Forelimb muscle (tissue), 1 donor: Measurements from ENCODE around the gene ALG8. TPM values are rescaled to one million over a fixed set of nuclear protein-coding genes. Genes with fewer than 3 reads are reported as not detected.
A peak's percentile ranks its signal among the peaks of the same experiment; 100 is the strongest.
"Not testable (repeated sequence)": the region's sequence is repeated elsewhere in the genome, so short reads cannot be mapped to it uniquely, and the experiment has no call there.

Experiments
- DNase-seq: peaks from one replicate; pipeline ENCODE4 v3.0.0-alpha.2; 2013; ENCODE audit warnings: low read depth
- polyA plus RNA-seq: library from polyadenylated mRNA; unstranded; fragments of 120-200 nt; gene quantifications from one replicate; pipeline ENCODE4 v1.2.1, GENCODE V29; 2013; ENCODE audit not compliant: insufficient read length

Gene ALG8
- polyA plus RNA-seq, 1 donor, result 20.6 TPM

GRCh38 chr11:78100676-78101472 is 38.6 kb downstream of the ALG8 start:
- DNase-seq, result no peak

GRCh38 chr11:78100261-78100660 is 39.2 kb downstream of the ALG8 start:
- no peak for DNase-seq

- no peak for DNase-seq
These were observed 39.8 kb downstream of the ALG8 start for GRCh38 chr11:78099666-78100065.

DNA sequence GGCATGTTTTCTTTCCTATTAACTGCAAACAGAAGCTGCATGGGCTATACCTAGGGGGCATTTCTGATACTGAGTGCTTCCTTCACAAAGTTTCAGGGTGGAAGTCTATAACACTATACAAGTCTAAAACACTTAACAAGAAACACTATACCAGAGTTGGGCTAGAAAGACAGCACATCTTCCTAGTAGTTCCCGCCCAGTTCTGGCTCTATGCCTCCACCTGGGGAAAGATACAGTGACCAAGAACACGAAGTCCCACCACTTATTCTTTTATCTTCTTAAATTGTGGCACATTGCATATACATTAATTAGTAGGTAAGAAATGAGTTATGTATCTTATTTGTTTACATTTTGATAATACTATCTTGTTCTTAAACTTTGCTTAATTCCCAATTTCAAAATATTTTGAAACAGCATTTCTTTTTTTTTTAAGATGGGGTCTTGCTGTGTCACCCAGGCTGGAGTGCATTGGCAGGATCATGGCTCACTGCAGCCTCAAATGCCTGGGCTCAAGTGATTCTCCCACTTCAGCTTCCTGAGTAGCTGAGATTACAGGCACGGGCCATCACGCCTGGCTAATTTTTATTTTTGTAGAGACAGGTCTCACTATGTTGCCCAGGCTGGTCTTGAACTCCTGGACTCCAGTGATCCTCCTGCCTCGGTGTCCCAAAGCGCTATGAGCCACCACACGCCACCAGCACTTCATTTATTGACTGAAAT is 41.6 kb downstream of the ALG8 start:
- no peak for DNase-seq

DNA sequence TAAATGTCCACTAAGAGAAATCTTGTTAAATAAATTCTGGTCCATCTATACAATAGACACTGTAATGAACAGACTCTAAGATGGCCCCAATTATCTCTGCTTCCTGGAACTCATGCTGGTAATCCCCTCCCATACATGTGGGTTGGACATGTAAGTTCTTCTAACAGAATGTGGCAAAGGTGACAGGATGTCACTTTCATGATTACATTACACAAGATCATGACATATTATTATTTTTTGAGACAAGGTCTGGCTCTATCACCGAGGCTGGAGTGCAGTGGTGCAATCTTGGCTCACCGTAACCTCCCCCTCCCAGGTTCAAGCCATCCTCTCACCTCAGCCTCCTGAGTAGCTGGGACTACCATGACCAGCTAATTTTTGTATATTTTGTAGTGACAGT is 45.2 kb downstream of the ALG8 start:
- no peak for DNase-seq

GRCh38 chr11:78086521-78087074 is 52.8 kb downstream of the ALG8 start:
- not testable (repeated sequence) for DNase-seq

DNA sequence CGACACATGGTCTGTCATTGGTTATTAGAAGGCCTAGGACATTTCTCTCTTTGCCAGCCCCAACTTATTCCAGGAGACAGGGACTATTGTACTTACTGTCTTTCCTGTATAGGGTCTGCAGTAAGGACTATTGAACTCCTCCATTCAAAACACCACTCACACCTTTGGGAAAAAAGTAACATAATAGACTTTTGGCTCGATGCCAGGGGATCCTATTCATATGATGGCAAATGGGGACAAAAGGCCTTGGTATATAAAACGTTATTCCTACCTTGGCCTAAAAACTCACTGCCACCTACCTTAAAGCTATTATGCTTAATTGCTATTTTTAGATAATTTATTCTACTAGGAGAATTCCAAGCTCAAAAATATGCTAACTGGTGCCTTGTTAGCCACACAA is 53.5 kb downstream of the ALG8 start:
- no peak for DNase-seq

GRCh38 chr11:78084506-78084905 is 54.9 kb downstream of the ALG8 start:
- DNase-seq, result not testable (repeated sequence)

- no peak for DNase-seq
These were observed 56.4 kb downstream of the ALG8 start for GRCh38 chr11:78083021-78083420.

- DNase-seq, result no peak
These were observed 57.3 kb downstream of the ALG8 start for GRCh38 chr11:78082146-78082545.

DNA sequence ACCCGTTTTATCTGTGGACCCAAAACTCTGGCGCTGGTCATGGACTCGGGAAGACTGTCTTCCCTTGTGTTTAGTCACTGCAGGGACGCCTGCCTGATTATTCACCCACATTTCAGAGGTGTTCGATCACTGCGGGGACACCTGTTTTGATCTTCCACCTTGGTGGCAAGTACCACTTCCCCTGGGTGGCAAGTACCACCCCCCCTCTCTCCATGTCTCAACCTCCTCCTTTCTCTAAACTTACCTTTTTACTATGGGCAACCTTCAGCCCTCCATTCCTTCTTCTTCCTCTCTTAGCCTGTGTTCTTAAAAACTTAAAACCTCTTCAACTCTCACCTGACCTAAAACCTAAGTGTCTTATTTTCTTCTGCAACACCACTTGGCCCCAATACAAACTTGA is 57.8 kb downstream of the ALG8 start:
- no peak for DNase-seq

DNA sequence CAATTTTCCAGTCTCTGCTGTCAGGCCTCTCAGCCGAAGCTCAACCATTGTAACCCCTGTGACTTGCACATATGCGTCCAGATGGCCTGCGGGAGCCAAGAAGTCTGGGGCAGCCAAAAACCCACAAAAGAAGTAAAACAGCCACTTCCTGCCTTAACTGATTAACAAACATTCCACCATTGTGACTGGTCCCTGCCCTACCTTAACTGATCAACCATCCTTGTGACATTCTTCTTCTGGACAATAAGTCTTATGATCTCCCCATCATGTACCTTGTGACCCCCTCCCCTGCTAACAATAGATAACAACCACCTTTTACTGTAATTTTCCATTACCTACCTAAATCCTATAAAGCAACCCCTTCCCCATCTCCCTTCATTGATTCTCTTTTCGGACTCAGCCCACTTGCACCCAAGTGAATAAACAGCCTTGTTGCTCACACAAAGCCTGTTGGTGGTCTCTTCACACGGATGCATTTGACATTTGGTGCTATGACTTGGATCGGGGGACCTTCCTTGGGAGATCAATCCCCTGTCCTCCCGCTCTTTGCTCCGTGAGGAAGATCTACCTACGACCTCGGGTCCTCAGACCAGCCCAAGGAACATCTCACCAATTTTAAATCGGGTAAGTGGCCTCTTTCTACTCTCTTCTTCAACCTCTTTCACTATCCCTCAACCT is 58.5 kb downstream of the ALG8 start:
- DNase-seq, result no peak

DNA sequence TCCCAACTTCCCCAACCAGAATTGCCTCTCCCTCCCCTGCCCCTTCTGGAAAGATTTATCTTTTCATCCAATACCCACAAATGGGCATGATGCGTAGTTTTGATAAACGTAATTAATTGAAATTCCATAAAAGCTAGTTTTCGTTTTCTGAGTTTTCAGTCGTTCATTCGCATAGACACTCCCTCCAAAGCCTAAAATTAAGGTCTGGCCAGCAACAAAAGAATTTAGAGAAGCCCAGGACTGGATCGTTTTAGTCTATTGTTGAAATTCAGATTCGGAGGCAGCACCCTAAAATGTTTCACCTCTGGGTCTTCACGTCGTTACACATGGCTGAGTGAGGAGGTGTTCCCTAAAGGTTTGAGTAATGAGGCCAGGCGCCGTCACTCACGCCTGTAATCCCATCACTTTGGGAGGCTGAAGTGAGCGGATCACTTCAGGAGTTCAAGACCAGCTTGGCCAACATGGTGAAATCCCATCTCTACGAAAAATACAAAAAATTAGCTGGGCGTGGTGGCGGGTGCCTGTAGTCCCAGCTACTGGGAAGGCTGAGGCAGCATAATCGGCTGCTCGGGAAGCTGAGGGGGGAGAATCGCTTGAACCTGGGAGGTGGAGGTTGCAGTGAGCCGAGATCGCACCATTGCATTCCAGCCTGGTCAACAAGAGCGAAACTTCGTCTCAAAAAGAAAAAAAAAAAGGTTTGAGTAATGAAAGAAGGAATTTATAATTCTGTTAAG is 59.2 kb downstream of the ALG8 start:
- no peak for DNase-seq

DNA sequence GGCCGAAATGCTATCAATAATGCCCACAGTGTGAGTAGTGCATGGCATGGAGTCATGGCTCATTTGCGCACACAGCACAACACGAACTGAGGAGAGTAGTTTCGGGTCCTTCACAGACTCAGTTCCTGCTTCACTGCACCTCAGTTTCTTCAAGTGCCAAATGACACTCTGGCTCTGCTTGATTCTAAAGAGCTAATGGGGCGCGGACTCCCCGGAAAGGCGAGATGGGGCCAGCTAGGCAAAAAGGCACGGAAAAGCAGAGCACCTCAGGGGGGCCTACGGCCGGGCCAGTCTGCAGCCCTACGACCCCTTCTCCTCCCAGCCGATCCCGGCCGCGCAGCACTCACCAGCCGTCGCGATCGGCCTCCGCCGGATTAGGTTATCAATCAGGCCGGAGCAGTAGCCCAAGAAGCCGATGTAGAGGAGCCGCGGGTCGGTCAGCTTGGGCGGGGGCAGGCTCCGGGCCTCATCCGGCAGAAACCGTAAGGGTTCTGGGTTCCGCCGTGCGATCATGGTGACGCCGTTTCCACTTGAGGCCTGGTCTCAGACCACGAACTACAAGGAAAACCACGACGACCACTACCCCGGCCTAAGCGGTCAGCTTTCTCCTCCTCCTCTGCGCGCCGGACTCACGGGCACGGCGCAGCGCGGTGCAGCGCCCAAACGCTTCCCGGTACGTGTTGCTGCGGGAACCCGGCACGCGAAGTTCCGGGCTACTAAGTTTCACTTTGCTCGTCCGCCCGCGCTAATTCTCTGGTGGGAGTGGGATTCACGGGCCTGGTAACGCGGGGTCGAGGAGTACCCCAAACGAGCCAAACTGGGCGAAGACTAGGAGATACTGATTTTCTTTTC is 60.0 kb downstream of the ALG8 start, which contains the start of gene NDUFC2:
TSS of gene NDUFC2 (minus strand) at position 631 of the 852 bp plus-strand sequence. CDS start at position 513, 118 bp downstream.
- DNase-seq, result peak; percentile 60

DNA sequence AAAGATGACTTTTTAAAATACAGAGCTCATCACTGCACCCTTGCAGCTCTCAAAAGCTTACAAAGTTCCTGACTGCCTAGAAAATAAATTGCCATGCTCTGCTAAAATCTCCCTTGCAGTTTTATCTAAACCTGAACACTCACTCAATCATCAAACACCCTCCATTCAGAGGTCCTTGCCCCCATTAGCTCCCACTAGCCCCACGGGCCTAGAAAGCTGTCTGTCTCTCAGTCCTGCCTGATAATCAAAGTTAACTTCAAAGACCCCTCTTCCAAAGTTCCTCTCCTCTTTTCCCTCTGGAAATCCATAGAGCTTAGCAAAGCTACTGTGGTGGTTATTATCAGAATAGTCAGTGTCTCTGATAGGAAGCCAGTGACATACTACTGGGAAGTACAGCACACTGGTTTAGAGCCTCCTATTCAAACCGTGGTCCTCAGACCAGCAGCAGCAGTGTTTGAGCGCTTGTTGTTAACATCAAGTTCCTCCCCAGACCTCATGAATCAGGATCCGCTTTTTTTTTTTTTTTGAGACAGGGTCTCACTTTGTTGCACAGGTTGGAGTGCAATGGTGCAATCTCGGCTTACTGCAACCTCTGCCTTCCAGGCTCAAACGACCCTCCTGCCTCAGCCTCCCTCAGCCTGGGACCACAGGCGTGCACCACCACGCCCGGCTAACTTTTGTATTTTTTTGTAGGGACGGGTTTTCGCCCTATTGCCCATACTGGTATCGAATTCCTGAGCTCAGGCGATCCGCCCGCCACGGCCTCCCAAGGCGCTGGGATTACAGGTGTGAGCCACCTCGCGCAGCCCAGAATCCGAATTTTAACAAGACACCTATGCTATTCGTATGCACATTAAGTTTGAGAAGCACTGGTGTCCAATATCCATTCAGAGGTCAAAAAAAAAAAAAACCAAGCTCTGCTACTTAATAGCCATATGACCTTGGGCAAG is 60.9 kb downstream of the ALG8 start:
- no peak for DNase-seq

DNA sequence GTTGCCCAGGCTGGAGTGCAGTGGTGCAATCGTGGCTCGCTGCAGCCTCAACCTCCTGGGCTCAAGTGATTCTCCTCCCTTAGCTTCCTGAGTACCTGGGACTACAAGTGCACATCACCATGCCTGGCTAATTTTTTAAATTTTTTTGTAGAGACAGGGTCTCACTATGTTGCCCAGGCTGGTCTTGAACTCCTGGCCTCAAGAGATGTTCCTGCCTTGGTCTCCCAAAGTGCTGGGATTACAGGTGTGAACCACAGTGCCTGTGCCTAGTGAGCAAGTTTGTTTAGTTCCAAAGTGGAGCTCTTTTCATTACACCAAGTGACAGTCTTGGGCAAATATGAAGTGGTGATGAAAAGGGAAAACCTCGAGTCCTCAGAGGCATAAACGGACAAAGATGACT is 61.8 kb downstream of the ALG8 start:
- not testable (repeated sequence) for DNase-seq

- no peak for DNase-seq
These were observed 62.6 kb downstream of the ALG8 start for GRCh38 chr11:78076733-78077403.

GRCh38 chr11:78074756-78075155 is 64.7 kb downstream of the ALG8 start:
- no peak for DNase-seq

GRCh38 chr11:78072455-78072854 is 67.0 kb downstream of the ALG8 start:
- no peak for DNase-seq
